B cell (primary cell): ENCODE measurements around the gene TNFSF4.

Experiments used
- EZH2 ChIP-seq: IDR thresholded peaks from 2 replicates; pipeline ENCODE4 v1.6.1; 2012; ENCODE audit warnings: borderline replicate concordance, low read depth, mild to moderate bottlenecking, moderate library complexity, low read length; ENCODE audit not compliant: insufficient read depth, poor library complexity, severe bottlenecking
- TF ChIP-seq, protein P1 (sequence below): fragments of 200-600 bp; IDR thresholded peaks from one replicate; pipeline ENCODE4 v1.8.0; 2022; ENCODE audit warnings: antibody characterized with exemption, mild to moderate bottlenecking

DNA sequence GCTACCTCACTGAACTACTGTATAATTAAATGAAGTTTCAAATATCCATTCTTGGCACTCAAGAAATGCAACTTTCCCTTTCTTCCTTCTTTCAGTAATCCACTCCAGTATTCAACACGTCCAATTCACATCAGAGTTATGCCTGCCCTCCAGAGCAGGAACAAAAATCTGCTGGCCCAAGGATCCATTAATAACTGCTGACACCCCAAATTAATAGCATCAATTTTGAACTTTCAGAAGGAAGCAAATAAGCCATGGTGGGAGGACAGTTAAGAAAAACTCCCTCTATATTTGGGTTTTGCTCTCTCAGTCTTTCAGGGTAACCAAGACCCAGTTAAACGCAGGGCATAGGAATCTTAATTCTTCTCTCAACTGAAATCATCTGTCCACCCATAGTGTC lies 31.9 kb upstream of the TNFSF4 start:
- TF ChIP-seq, protein P1, sequence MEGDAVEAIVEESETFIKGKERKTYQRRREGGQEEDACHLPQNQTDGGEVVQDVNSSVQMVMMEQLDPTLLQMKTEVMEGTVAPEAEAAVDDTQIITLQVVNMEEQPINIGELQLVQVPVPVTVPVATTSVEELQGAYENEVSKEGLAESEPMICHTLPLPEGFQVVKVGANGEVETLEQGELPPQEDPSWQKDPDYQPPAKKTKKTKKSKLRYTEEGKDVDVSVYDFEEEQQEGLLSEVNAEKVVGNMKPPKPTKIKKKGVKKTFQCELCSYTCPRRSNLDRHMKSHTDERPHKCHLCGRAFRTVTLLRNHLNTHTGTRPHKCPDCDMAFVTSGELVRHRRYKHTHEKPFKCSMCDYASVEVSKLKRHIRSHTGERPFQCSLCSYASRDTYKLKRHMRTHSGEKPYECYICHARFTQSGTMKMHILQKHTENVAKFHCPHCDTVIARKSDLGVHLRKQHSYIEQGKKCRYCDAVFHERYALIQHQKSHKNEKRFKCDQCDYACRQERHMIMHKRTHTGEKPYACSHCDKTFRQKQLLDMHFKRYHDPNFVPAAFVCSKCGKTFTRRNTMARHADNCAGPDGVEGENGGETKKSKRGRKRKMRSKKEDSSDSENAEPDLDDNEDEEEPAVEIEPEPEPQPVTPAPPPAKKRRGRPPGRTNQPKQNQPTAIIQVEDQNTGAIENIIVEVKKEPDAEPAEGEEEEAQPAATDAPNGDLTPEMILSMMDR, result no peak
- no peak for TF ChIP-seq EZH2
